OCI-LY7 (cell line): ENCODE results near the gene ANO3. TPM values are rescaled to one million over a fixed set of nuclear protein-coding genes. Genes with fewer than 3 reads are reported as not detected.

Experiments
- BruUV-seq: library from RNA; stranded (reverse); fragments of 400-500 nt; replicated peaks from 2 replicates; lab custom pipeline; 2021; lab: Mats Ljungman, UMichigan
- CTCF ChIA-PET: fragments of 300-600 bp; sonication (Branson Sonifier 250); formaldehyde crosslinking; loops from one replicate; lab custom pipeline; 2022; ENCODE audit warnings: antibody characterized with exemption; ENCODE audit not compliant: unreplicated experiment; lab: Charles Lee
- POLR2A ChIA-PET: fragments of 300-600 bp; sonication (Branson Sonifier 250); formaldehyde crosslinking; loops from one replicate; lab custom pipeline; 2022; ENCODE audit warnings: antibody characterized with exemption; lab: Charles Lee
- DNase-seq: peaks from one replicate; pipeline ENCODE4 v3.0.0-alpha.2; 2015; ENCODE audit warnings: low spot score
- H2AFZ ChIP-seq: fragments of 200-600 bp; sonication (generic), shearing (Covaris generic); 2 replicates; pipeline ENCODE4 v1.6.1; 2014; ENCODE audit warnings: mild to moderate bottlenecking, antibody characterized with exemption, low read length, moderate library complexity
- H3K27ac ChIP-seq: fragments of 200-600 bp; sonication (generic); 2 replicates; pipeline ENCODE4 v1.5.1; 2014; ENCODE audit warnings: mixed run types, low read depth, mild to moderate bottlenecking, moderate library complexity, low read length, inconsistent platforms; ENCODE audit not compliant: poor library complexity, severe bottlenecking
- H3K36me3 ChIP-seq: fragments of 200-600 bp; sonication (generic); 2 replicates; pipeline ENCODE4 v1.6.1; 2014; ENCODE audit warnings: mild to moderate bottlenecking, antibody characterized with exemption, low read length, moderate library complexity, mixed read lengths; ENCODE audit not compliant: insufficient read depth
- H3K4me1 ChIP-seq: fragments of 200-600 bp; sonication (generic); 2 replicates; pipeline ENCODE4 v1.5.1; 2014; ENCODE audit warnings: mild to moderate bottlenecking, low read length; ENCODE audit not compliant: insufficient read depth, poor library complexity, severe bottlenecking
- H3K4me2 ChIP-seq: fragments of 200-600 bp; sonication (generic); 2 replicates; pipeline ENCODE4 v1.6.1; 2014; ENCODE audit warnings: mild to moderate bottlenecking, low read length
- H3K4me3 ChIP-seq: fragments of 200-600 bp; sonication (generic); 2 replicates; pipeline ENCODE4 v1.5.1; 2014; ENCODE audit warnings: mild to moderate bottlenecking, low read depth, low read length; ENCODE audit not compliant: poor library complexity, severe bottlenecking
- H3K79me2 ChIP-seq: fragments of 200-600 bp; sonication (generic); 2 replicates; pipeline ENCODE4 v1.6.1; 2016; ENCODE audit warnings: low read depth, mild to moderate bottlenecking, low read length, moderate library complexity, mixed read lengths; ENCODE audit not compliant: insufficient read depth
- H3K9me2 ChIP-seq: fragments of 200-600 bp; sonication (generic); 2 replicates; pipeline ENCODE4 v1.6.1; 2016; ENCODE audit warnings: mild to moderate bottlenecking, low read length, mixed read lengths; ENCODE audit not compliant: insufficient read depth
- H3K9me3 ChIP-seq: fragments of 200-600 bp; sonication (generic); 2 replicates; pipeline ENCODE4 v1.6.1; 2014; ENCODE audit warnings: mild to moderate bottlenecking, mixed run types, low read length, mixed read lengths
- H4K20me1 ChIP-seq: fragments of 200-600 bp; sonication (generic); 2 replicates; pipeline ENCODE4 v1.6.1; 2014; ENCODE audit warnings: mild to moderate bottlenecking, antibody characterized with exemption, low read length, moderate library complexity, mixed read lengths; ENCODE audit not compliant: insufficient read depth
- CTCF ChIP-seq: fragments of 200-600 bp; sonication (generic); conservative IDR thresholded peaks from 2 replicates; pipeline ENCODE4 v1.5.1; 2014; ENCODE audit warnings: mild to moderate bottlenecking, antibody characterized with exemption, low read length, moderate library complexity, mixed read lengths
- EZH2phosphoT487 ChIP-seq: fragments of 200-600 bp; sonication (generic); IDR thresholded peaks from 2 replicates; pipeline ENCODE4 v1.6.1; 2018; ENCODE audit warnings: low read depth, borderline replicate concordance, mild to moderate bottlenecking, mixed run types, antibody characterized with exemption, low read length, moderate library complexity, mixed read lengths
- intact Hi-C: fragments of 100-400 bp; cut with micrococcal nuclease; formaldehyde crosslinking; loops from one replicate; pipeline ENCODE4 v1.10.0; 2022; ENCODE audit not compliant: unreplicated experiment
- total RNA-seq, 2 experiments: library from RNA; depleted of rRNA in 1 of 2; stranded (reverse); fragments of >200 nt in 1 of 2; shearing (Covaris generic) in 1 of 2; gene quantifications; 2 replicates each; pipeline ENCODE4 v1.2.3, GENCODE V29; 2014 to 2022

Gene ANO3
- total RNA-seq, 2 experiments from 2014 or later = 0.03 TPM; not detected in 1

- Histone ChIP-seq H3K27ac (no peak overlapping the region), H2AFZ (no peak overlapping the region), H4K20me1 (no peaks in the 10 kb centered on the region), H3K4me3 (no peak overlapping the region), H3K79me2 (no peaks in the 10 kb centered on the region), H3K9me3 (no peaks in the 10 kb centered on the region), H3K4me1 (no peaks in the 10 kb centered on the region), H3K9me2 (no peaks in the 10 kb centered on the region), H3K36me3 (no peaks in the 10 kb centered on the region), H3K4me2 (no peak overlapping the region)
- ChIA-PET CTCF (no interaction called here), POLR2A (interaction anchor here (0.6 to 1.6 kb wide), 3 partner anchors 9 to 81 kb away, joined by 3 to 5 read pairs (median 3); no protein-coding TSS in a partner anchor)
- DNase-seq = no peak
- intact Hi-C loops = no loop called here
- BruUV-seq = no TSS peak
- TF ChIP-seq EZH2phosphoT487 = no peak
- TF ChIP-seq CTCF = no peak
These were observed 7.7 kb upstream of the ANO3 start for GRCh38 chr11:26324270-26324669.

DNA sequence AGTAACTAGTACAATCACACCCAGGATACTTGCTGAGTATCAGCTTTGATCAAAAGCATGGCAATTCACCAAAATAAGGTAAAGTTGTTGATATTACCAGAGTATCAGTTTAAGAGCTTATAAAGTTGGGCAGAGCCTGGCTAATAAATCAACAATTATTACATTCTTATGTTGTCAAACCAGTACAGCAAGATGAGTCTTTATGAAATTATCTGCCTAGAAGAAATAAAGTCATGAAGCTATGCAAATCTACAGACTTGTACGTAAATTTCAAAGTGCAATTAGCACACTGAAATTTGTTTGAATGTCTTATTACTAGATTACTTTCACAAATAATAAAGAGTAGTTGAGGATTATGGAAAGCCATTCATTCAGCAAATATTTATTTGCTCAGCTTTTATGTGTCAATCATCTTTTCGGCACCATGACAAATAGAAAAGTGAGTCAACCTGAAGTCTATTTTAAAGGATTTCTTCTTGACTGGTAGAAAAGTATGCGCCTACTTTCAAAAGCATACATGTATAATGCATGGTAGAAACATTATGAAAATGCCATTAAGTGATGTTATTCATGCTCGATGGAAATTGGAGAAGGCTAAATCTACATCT lies 5.0 kb upstream of the ANO3 start:
- no TSS peak for BruUV-seq
- H3K36me3 ChIP-seq = no peaks in the 10 kb centered on the region
- no peaks in the 10 kb centered on the region for H3K4me1 ChIP-seq
- CTCF ChIA-PET = no interaction called here
- no peak overlapping the region for H3K27ac ChIP-seq
- DNase-seq = no peak
- no peak overlapping the region for H3K4me2 ChIP-seq
- TF ChIP-seq EZH2phosphoT487 (no peak), CTCF (no peak)
- intact Hi-C loops = no loop called here
- no peaks in the 10 kb centered on the region for H3K79me2 ChIP-seq
- no peaks in the 10 kb centered on the region for H4K20me1 ChIP-seq
- POLR2A ChIA-PET = interaction anchor here (1.2 kb wide), 1 partner anchor 17 kb away, joined by 3 read pairs; no protein-coding TSS in a partner anchor
- no peak overlapping the region for H3K4me3 ChIP-seq
- H2AFZ ChIP-seq = no peak overlapping the region
- H3K9me3 ChIP-seq = no peaks in the 10 kb centered on the region
- no peaks in the 10 kb centered on the region for H3K9me2 ChIP-seq

- intact Hi-C loops = no loop called here
- Histone ChIP-seq H3K4me3 (no peak overlapping the region), H3K4me2 (no peak overlapping the region), H3K27ac (no peak overlapping the region), H2AFZ (no peak overlapping the region), H3K9me2 (no peaks in the 10 kb centered on the region), H3K4me1 (no peaks in the 10 kb centered on the region), H3K36me3 (no peaks in the 10 kb centered on the region), H3K9me3 (no peaks in the 10 kb centered on the region), H4K20me1 (no peaks in the 10 kb centered on the region), H3K79me2 (no peaks in the 10 kb centered on the region)
- ChIA-PET POLR2A (interaction anchor here (0.6 kb wide), 1 partner anchor 24 kb away, joined by 3 read pairs; no protein-coding TSS in a partner anchor), CTCF (no interaction called here)
- no peak for DNase-seq
- TF ChIP-seq EZH2phosphoT487 (no peak), CTCF (no peak)
- no TSS peak for BruUV-seq
These were observed 2.7 kb upstream of the ANO3 start for GRCh38 chr11:26329206-26329605.
